Measurements from ENCODE around the gene FRMD4A. TPM values are rescaled to one million over a fixed set of nuclear protein-coding genes. Genes with fewer than 3 reads are reported as not detected.
A peak's percentile ranks its signal among the peaks of the same experiment; 100 is the strongest.

FRMD4A gene
- total RNA-seq, 1 experiment from 2014 or later, result 7.1 TPM

- no peaks in the 10 kb centered on the region for H3K36me3 ChIP-seq (ENCODE audit: low read depth, low read length)
- peak overlapping the region; percentile 71 for H3K4me2 ChIP-seq (ENCODE audit: low read length)
- TF ChIP-seq CTCF (conservative IDR thresholded peaks at IDR 0.05; ENCODE audit: low read depth, low read length), result no peak
- TF ChIP-seq EZH2 (IDR thresholded peaks at IDR 0.05; ENCODE audit: low read length, unreplicated experiment), result no peak
- no peak for TF ChIP-seq EZH2phosphoT487 (IDR thresholded peaks at IDR 0.05; ENCODE audit: borderline replicate concordance, low read length)
- H3K9me2 ChIP-seq (replicated peaks; ENCODE audit: low read length), result no peaks in the 10 kb centered on the region
- H3K4me1 ChIP-seq (ENCODE audit: insufficient read depth, low read length), result peaks cover 12% of the 10 kb centered on the region
- ChIA-PET CTCF (no interaction called here), POLR2A (ENCODE audit: unreplicated experiment) (no interaction called here)
- DNase-seq, result no peak
- no peaks in the 10 kb centered on the region for H4K20me1 ChIP-seq (ENCODE audit: low read length)
- H3K79me2 ChIP-seq (ENCODE audit: low read length), result no peaks in the 10 kb centered on the region
- ATAC-seq, result no peak
- H3K9ac ChIP-seq (ENCODE audit: low read length), result no peak overlapping the region
- no peaks in the 10 kb centered on the region for H3K9me3 ChIP-seq (ENCODE audit: low read length)
- no peak overlapping the region for H3K27ac ChIP-seq (ENCODE audit: low read length)
- H2AFZ ChIP-seq (ENCODE audit: low read length), result no peak overlapping the region
- no TSS peak for BruUV-seq (replicated peaks)
- intact Hi-C loops (cut with micrococcal nuclease), result loop anchor here (5.0 kb wide), 1 partner anchor 71 kb away; no protein-coding TSS in a partner anchor
- H3F3A ChIP-seq (ENCODE audit: low read length, unreplicated experiment), result no peaks in the 10 kb centered on the region
- peak overlapping the region; percentile 54 for H3K4me3 ChIP-seq (ENCODE audit: low read length)
- H3K27me3 ChIP-seq (ENCODE audit: low read length), result no peaks in the 10 kb centered on the region
These were observed 624.1 kb downstream of the FRMD4A start for GRCh38 chr10:13706604-13707003.

GRCh38 chr10:13706175-13706574 lies 624.5 kb downstream of the FRMD4A start:
- Histone ChIP-seq H3K36me3 (ENCODE audit: low read depth, low read length) (no peaks in the 10 kb centered on the region), H3K4me2 (ENCODE audit: low read length) (peak overlapping the region; percentile 71), H3K9me3 (ENCODE audit: low read length) (no peaks in the 10 kb centered on the region), H2AFZ (ENCODE audit: low read length) (no peak overlapping the region), H3K79me2 (ENCODE audit: low read length) (no peaks in the 10 kb centered on the region), H3K4me1 (ENCODE audit: insufficient read depth, low read length) (peaks cover 12% of the 10 kb centered on the region), H3K9ac (ENCODE audit: low read length) (no peak overlapping the region), H3F3A (ENCODE audit: low read length, unreplicated experiment) (no peaks in the 10 kb centered on the region), H3K27me3 (ENCODE audit: low read length) (no peaks in the 10 kb centered on the region), H3K27ac (ENCODE audit: low read length) (no peak overlapping the region), H4K20me1 (ENCODE audit: low read length) (no peaks in the 10 kb centered on the region), H3K9me2 (replicated peaks; ENCODE audit: low read length) (no peaks in the 10 kb centered on the region), H3K4me3 (ENCODE audit: low read length) (no peak overlapping the region)
- TF ChIP-seq EZH2 (IDR thresholded peaks at IDR 0.05; ENCODE audit: low read length, unreplicated experiment) (no peak), CTCF (conservative IDR thresholded peaks at IDR 0.05; ENCODE audit: low read depth, low read length) (no peak)
- DNase-seq (no peak), ATAC-seq (no peak)
- BruUV-seq (replicated peaks), result no TSS peak
- ChIA-PET CTCF (no interaction called here), POLR2A (ENCODE audit: unreplicated experiment) (no interaction called here)
- intact Hi-C loops (cut with micrococcal nuclease), result loop anchor here (5.0 kb wide), 1 partner anchor 71 kb away; no protein-coding TSS in a partner anchor

GRCh38 chr10:13705526-13706174 lies 625.1 kb downstream of the FRMD4A start:
- Histone ChIP-seq H3K4me2 (ENCODE audit: low read length) (no peak overlapping the region), H2AFZ (ENCODE audit: low read length) (no peak overlapping the region), H3K36me3 (ENCODE audit: low read depth, low read length) (no peaks in the 10 kb centered on the region), H3K4me1 (ENCODE audit: insufficient read depth, low read length) (peaks cover 12% of the 10 kb centered on the region), H4K20me1 (ENCODE audit: low read length) (no peaks in the 10 kb centered on the region), H3K4me3 (ENCODE audit: low read length) (no peak overlapping the region), H3K27ac (ENCODE audit: low read length) (no peak overlapping the region), H3K27me3 (ENCODE audit: low read length) (no peaks in the 10 kb centered on the region), H3K9ac (ENCODE audit: low read length) (no peak overlapping the region), H3K79me2 (ENCODE audit: low read length) (no peaks in the 10 kb centered on the region), H3F3A (ENCODE audit: low read length, unreplicated experiment) (no peaks in the 10 kb centered on the region), H3K9me2 (replicated peaks; ENCODE audit: low read length) (no peaks in the 10 kb centered on the region), H3K9me3 (ENCODE audit: low read length) (no peaks in the 10 kb centered on the region)
- intact Hi-C loops (cut with micrococcal nuclease), result loop anchor here (5.0 kb wide), 1 partner anchor 72 kb away; no protein-coding TSS in a partner anchor
- BruUV-seq (replicated peaks), result no TSS peak
- POLR2A ChIA-PET (ENCODE audit: unreplicated experiment), result no interaction called here
- DNase-seq (no peak), ATAC-seq (no peak)
- CTCF ChIA-PET, result no interaction called here
- no peak for TF ChIP-seq EZH2phosphoT487 (IDR thresholded peaks at IDR 0.05; ENCODE audit: borderline replicate concordance, low read length)
- no peak for TF ChIP-seq CTCF (conservative IDR thresholded peaks at IDR 0.05; ENCODE audit: low read depth, low read length)
- no peak for TF ChIP-seq EZH2 (IDR thresholded peaks at IDR 0.05; ENCODE audit: low read length, unreplicated experiment)
